Stimulated activated naive CD4-positive, alpha-beta T cell treated with Interleukin-2 at 50 U/mL for 16 hours (primary cell): Measurements from ENCODE around the gene NR3C2.

ENCODE experiments used
- DNase-seq: peaks from one replicate; lab custom pipeline; 2025; lab: John Stamatoyannopoulos, UW

Gene NR3C2

GRCh38 chr4:148055844-148056243 lies 386.4 kb downstream of the NR3C2 start:
- no peak for DNase-seq

GRCh38 chr4:148054275-148054674 lies 387.9 kb downstream of the NR3C2 start:
- no peak for DNase-seq

GRCh38 chr4:148053298-148054003 lies 388.8 kb downstream of the NR3C2 start:
- DNase-seq: no peak

GRCh38 chr4:148052448-148052847 lies 389.8 kb downstream of the NR3C2 start:
- DNase-seq: no peak

- DNase-seq: no peak
These were observed 390.8 kb downstream of the NR3C2 start for GRCh38 chr4:148051403-148051802.

- DNase-seq: no peak
These were observed 393.6 kb downstream of the NR3C2 start for GRCh38 chr4:148048598-148048997.

- DNase-seq: no peak
These were observed 397.3 kb downstream of the NR3C2 start for GRCh38 chr4:148044912-148045352.

- no peak for DNase-seq
These were observed 397.9 kb downstream of the NR3C2 start for GRCh38 chr4:148044089-148044911.

- no peak for DNase-seq
These were observed 400.4 kb downstream of the NR3C2 start for GRCh38 chr4:148041606-148042329.

GRCh38 chr4:148034813-148035212 lies 407.4 kb downstream of the NR3C2 start:
- no peak for DNase-seq

GRCh38 chr4:148030193-148030873 lies 411.9 kb downstream of the NR3C2 start:
- DNase-seq: no peak

- no peak for DNase-seq
These were observed 412.4 kb downstream of the NR3C2 start for GRCh38 chr4:148029781-148030180.
